SK-N-SH treated with all-trans-retinoic acid at 6 μM for 48 hours (cell line): ENCODE data around the gene MAP7.

Experiments
- PATZ1 ChIP-seq: fragments of 250-450 bp; sonication (Bioruptor Pico); IDR thresholded peaks from 2 replicates; pipeline ENCODE4 v1.8.0; 2020; ENCODE audit warnings: mild to moderate bottlenecking, moderate library complexity, borderline replicate concordance
- ZNF8 ChIP-seq: fragments of 450-650 bp; formaldehyde crosslinking; IDR thresholded peaks from 2 replicates; pipeline ENCODE4 v1.5.0; 2020; ENCODE audit warnings: mild to moderate bottlenecking, moderate library complexity

GRCh38 chr6:136598048-136598447, 47.8 kb upstream of the MAP7 start:
- TF ChIP-seq ZNF8 (CRISPR knock-in tag) (no peak), PATZ1 (CRISPR knock-in tag) (no peak)
